ENCODE results near the gene TCOF1. TPM values are rescaled to one million over a fixed set of nuclear protein-coding genes. Genes with fewer than 3 reads are reported as not detected.
A peak's percentile ranks its signal among the peaks of the same experiment; 100 is the strongest.

TCOF1 gene, protein sequence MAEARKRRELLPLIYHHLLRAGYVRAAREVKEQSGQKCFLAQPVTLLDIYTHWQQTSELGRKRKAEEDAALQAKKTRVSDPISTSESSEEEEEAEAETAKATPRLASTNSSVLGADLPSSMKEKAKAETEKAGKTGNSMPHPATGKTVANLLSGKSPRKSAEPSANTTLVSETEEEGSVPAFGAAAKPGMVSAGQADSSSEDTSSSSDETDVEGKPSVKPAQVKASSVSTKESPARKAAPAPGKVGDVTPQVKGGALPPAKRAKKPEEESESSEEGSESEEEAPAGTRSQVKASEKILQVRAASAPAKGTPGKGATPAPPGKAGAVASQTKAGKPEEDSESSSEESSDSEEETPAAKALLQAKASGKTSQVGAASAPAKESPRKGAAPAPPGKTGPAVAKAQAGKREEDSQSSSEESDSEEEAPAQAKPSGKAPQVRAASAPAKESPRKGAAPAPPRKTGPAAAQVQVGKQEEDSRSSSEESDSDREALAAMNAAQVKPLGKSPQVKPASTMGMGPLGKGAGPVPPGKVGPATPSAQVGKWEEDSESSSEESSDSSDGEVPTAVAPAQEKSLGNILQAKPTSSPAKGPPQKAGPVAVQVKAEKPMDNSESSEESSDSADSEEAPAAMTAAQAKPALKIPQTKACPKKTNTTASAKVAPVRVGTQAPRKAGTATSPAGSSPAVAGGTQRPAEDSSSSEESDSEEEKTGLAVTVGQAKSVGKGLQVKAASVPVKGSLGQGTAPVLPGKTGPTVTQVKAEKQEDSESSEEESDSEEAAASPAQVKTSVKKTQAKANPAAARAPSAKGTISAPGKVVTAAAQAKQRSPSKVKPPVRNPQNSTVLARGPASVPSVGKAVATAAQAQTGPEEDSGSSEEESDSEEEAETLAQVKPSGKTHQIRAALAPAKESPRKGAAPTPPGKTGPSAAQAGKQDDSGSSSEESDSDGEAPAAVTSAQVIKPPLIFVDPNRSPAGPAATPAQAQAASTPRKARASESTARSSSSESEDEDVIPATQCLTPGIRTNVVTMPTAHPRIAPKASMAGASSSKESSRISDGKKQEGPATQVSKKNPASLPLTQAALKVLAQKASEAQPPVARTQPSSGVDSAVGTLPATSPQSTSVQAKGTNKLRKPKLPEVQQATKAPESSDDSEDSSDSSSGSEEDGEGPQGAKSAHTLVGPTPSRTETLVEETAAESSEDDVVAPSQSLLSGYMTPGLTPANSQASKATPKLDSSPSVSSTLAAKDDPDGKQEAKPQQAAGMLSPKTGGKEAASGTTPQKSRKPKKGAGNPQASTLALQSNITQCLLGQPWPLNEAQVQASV (N-terminal part only)
- 23.6 and 32.9 TPM in 2 replicates for total RNA-seq (2014; rRNA removed; shearing (Covaris generic))

DNA sequence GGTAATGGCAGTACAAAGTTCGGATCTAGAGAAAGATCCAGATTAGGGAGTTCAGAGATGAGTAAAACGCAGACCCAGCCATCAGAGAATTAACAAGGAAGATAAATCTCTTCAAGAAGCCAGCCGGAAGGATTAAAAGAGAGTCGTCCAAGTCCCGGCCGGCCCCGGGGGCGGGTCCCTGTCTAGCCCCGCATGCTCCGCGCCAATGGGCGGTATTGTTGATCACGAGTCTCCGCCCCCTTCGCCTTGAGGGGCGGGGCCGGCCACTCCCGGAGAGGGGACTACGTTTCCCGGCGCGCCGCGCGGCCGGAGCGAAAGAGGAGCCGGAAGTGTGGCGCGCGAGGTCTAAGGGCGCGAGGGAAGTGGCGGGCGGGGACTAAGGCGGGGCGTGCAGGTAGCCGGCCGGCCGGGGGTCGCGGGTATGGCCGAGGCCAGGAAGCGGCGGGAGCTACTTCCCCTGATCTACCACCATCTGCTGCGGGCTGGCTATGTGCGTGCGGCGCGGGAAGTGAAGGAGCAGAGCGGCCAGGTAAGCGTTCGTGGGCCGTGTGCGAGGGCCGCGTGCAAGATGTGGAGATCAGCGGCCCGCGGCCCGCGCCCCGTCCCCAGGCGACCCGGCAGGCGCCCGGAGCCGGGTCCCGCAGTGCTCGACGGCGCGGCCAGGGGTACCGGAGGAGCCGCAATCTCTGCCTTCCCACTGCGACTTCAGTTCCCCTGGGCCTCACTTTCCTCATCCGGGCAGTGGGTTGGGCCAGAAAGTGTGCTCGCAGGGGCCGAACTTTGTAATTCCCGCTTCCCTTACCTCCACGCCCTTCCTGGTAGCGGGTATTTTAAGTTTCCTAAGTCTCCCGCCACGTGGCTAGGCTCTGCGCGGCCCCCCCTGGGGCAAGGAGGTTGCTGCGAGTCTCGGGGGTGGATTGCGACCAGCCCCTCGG, at the start of gene TCOF1:
TSS of gene TCOF1 (plus strand) at position 372 of the 935 bp plus-strand sequence. CDS start at position 422, 50 bp downstream.
- peak; percentile 88 for DNase-seq (ENCODE audit: low spot score)

- no peak for DNase-seq (ENCODE audit: low spot score)
Observed at GRCh38 chr5:150309101-150309885, 48.2 kb upstream of the TCOF1 start.

GRCh38 chr5:150309886-150310239, 47.6 kb upstream of the TCOF1 start:
- DNase-seq (ENCODE audit: low spot score): no peak

DNA sequence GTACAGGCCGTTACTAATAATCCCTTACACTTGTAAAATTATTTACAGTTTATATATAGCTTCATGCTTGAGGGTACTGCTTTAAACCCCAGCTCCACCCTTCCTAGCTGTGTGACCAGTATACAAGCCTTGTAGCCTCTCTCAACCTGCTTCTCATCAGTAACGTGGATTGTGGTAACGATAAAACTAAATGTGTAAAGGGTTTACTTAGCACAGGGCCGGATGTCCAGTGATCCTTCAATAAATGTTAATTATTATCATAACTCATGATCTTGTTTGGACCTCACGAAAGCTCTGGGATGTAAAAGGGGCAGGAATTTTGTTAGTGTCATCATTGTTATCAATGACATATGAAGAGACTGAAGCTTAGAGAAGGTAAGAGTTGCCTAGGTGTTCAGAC, 47.3 kb upstream of the TCOF1 start:
- DNase-seq (ENCODE audit: low spot score): no peak

DNA sequence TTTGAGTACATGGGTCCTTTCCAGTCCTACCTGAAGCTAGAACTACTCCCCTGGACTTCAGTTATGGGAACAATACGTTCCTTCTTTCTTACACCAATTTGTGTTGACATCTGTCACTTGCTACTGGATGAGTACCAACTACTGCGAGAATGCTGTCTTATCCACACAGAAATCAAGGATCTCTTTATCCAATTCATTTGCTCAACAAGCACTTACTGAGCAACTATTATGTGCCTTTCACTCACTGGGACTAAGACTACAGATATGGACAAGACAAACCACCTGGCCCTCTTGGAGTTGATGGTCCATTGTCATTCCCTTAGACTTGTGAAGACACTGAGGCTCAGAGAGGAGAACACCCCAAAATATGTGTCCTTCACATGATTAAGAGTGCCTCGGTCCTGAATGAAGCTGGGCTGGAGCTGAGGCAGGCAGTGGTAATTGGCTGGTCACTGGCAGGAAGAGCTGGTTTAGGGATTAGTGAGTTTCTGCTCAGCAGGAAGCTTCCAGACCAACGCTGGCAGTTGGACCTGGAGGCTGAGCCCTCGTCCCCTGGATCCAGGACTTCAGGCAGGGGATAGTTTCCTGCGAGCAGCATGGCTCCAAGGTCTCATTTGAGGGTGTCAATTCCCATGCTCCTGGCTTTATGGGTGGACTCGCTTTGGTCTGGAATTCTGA, 46.3 kb upstream of the TCOF1 start:
- DNase-seq (ENCODE audit: low spot score): no peak

GRCh38 chr5:150312518-150312917, 45.0 kb upstream of the TCOF1 start:
- DNase-seq (ENCODE audit: low spot score): no peak

DNA sequence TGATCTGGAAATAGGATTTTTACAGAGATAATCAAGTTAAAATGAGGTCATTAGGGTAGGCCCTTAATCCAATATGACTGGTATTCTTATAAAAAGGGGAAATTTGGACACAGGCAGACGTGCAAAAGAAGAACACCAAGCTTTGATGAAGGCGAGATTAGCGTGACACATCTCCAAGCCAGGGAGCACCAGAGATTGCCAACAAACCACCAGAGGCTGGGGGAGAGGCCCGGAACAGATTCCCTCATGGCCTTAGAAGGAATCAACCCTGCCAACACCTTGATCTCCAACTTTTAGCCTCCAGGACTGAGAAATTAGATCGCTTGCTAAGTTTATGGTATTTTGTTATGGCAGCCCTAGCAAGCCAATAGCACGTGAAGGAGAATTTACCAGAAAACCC, 44.0 kb upstream of the TCOF1 start:
- DNase-seq (ENCODE audit: low spot score): no peak

- DNase-seq (ENCODE audit: low spot score): no peak
Observed at GRCh38 chr5:150313921-150314716, 43.4 kb upstream of the TCOF1 start.

GRCh38 chr5:150315245-150315644, 42.3 kb upstream of the TCOF1 start:
- no peak for DNase-seq (ENCODE audit: low spot score)

- no peak for DNase-seq (ENCODE audit: low spot score)
Observed at GRCh38 chr5:150316320-150316719, 41.2 kb upstream of the TCOF1 start.

DNA sequence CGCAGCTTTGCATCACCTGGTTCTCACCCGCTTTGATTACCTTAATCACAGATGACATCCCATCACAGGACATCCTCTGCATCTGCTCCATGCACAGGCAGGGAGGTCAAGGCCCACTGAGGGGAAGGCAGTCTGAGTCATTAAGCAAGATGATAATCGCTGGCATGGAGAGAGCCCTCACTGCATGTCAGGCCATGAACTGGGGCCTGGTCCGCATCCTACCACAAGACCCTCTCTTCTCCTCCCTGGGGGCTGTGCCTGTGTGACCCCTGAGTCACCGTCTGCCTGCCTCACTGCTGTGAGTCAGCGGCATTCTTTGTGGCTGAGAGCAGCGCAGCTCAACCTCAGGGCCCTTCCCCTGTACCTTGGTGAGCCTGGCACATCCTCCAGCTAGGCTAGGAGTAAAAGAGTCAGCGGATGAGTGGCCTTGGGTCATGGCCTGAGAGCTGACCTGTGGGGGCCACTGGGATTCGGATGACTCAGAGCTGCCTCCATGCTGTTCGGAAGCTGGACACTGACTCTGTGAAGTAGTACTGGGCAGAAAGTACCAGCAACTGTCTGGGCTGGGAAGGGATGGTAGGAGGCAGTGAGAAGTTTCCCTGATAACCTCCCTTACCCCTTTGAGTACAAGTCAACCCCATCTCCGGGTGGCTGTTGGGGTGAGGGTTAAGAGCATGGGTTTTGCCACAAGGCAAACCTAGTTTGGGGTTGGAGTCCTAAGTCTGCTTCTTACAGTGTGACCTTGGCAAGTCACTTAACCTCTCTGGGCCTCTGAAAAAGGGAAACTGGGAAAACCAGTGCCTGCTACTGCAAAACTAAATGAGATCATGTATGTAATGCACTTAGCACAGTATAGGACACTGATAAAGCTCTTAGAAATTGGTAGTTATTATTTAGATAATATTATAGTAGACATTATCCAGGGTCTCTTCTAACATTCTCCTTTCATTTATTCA, 40.2 kb upstream of the TCOF1 start:
- peak; percentile 91 for DNase-seq (ENCODE audit: low spot score)

- no peak for DNase-seq (ENCODE audit: low spot score)
Observed at GRCh38 chr5:150318613-150319483, 38.6 kb upstream of the TCOF1 start.

DNA sequence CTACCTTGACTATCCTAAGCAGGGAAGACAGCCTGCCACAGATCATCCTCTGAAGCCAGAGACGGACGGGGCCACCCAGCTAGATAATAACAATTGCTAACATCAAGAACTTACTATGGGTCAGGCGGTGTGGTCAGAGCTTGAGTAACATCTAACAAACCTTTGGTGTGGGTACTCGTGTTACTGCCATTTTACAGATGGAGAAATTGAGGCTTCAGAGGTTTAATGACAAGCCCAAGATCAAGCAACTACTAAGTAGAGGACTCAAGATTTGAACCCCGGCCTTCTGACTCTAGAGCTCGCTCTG, 38.1 kb upstream of the TCOF1 start:
- DNase-seq (ENCODE audit: low spot score): no peak

GRCh38 chr5:150320044-150320613, 37.4 kb upstream of the TCOF1 start:
- peak; percentile 98 for DNase-seq (ENCODE audit: low spot score)

DNA sequence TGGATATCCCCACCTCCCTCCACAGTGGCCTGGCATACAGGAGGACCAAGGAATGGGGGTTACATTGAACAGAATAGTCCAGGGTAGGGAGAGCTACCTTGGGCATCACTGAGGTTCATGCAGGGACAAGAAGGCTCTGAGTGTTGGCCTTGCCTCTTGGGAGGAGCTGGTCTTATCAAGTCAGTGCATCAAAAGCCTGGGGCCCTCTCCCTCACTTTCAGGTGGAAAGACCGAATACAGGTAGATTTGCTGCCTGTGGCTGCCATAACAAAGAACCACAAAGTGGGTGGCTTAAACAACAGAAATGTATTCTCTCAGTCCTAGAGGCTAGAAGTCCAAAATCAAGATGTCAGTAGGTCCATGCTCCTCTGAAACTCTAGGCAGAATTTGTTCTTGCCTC, 36.3 kb upstream of the TCOF1 start:
- no peak for DNase-seq (ENCODE audit: low spot score)

- no peak for DNase-seq (ENCODE audit: low spot score)
Observed at GRCh38 chr5:150321784-150322183, 35.7 kb upstream of the TCOF1 start.

Measured in H4 (cell line).